Measurements from ENCODE around the gene PPP2R2D.
"Not testable (repeated sequence)": the region's sequence is repeated elsewhere in the genome, so short reads cannot be mapped to it uniquely, and the experiment has no call there.

PPP2R2D gene

DNA sequence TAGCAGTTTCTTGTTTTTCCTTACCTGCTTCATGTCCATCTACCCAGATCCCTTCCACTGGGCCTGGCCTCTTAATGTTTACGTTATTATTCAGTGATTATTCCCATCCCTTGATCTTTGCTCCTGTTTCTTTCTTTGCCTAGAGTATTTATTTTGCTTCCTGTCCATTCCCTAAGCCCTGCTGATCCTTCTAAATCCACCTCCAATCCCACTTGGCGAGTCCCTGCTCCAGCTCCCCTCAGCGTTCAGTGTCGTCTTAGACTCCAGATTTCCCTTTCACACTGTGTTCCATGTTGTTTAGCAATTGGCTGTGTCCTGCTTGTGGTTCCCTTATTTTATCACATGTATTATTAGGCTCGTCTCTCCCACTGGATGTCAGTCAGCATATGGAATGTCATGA is 7.3 kb downstream of the PPP2R2D start:
- no peak for DNase-seq (ENCODE audit: low read depth in 2 of 2)

GRCh38 chr10:131909014-131909808 is 8.4 kb downstream of the PPP2R2D start:
- no peak for DNase-seq (ENCODE audit: low read depth in 2 of 2)

- no peak for DNase-seq (ENCODE audit: low read depth in 2 of 2)
These were observed 9.1 kb downstream of the PPP2R2D start for GRCh38 chr10:131909929-131910328.

- DNase-seq (ENCODE audit: low read depth in 2 of 2) = no peak
These were observed 10.0 kb downstream of the PPP2R2D start for GRCh38 chr10:131910663-131911314.

DNA sequence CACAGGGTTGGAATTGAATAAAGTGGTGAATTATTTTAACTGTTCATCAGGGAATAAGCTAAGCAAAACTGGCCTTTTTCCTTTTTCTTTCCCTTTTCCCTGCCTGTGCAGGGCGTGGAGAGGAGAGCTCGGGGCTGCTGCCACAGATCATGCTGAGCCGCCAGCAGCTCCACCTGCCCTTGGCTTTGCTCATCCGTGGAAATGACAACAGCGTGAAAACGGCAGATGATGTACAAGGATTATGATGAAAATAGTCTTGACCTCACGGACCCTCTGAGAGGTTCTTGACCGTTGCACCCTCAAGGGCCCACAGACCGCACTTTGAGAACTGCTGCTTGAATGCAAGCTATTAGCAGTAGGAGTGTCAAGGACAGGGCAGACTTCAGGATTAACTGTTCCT is 10.6 kb downstream of the PPP2R2D start:
- no peak for DNase-seq (ENCODE audit: low read depth in 2 of 2)

DNA sequence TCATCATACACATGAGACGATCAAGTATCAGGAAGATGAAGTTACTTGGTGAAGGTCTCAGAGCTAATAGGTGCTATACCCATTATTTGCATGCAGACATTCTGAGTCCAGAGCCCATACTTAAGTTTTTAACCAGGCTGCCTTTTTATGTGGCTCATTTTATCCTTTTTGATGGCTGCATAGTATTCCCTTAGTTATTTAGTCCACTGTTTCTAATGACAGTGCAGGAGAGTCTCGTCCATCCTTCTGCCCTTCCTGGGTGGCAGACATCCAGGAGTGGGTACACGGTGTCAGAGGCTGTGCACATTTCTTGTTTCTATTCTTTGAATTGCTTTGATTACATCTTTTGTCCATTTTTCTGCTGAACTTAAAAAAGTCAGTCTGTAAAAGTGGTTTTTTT is 11.8 kb downstream of the PPP2R2D start:
- no peak for DNase-seq (ENCODE audit: low read depth in 2 of 2)

DNA sequence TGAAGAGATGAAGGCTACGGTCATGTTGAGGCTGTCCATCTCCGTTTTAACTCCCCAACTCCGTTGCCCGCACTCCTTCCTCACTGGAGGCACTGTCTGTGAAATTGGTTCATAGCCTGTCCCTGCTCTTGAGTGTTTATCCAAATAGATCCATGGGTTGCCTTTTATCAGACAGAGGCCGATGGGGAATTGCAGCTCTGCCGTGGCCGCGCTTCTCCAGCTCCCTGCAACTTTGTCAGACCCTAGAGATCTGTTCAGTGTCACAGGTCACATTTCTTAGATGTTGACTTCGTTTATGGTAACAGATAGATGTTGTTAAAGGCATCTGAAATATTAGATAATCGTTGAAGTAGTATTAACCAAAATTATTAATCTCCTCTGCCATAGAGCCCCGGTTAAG is 14.7 kb downstream of the PPP2R2D start:
- DNase-seq (ENCODE audit: low read depth in 2 of 2) = no peak

DNA sequence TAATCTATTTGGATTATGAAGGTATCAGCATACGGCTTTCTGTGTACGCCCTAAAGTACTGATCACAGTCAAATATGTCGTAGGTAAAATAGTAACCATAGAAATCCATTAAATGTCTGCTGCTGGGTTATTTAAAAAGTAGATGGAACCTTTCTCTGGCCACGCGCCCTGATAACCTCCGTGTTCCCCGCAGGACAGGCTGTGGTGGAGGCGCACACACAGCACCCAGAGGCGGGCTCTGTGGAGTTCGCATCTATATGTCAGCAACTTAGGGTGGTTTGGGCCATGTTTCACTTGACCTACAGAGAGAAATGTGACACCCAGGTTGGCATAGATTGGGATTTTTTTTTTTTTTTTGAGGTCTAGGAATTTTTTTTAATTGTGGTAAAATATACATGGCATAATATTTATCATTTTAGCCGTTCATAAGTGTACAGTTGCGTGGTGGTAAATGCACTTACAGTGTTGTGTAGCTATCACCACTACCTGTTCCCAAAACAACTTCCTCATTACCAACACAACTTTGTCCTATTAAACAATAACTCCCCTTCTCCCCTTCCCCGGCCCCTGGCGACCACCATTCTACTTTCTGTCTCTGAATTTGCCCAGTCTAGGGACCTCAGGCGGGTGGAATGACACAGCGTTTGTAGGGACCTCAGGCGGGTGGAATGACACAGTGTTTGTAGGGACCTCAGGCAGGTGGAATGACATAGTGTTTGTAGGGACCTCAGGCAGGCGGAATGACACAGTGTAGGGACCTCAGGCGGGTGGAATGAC is 15.4 kb downstream of the PPP2R2D start:
- no peak for DNase-seq (ENCODE audit: low read depth in 2 of 2)

DNA sequence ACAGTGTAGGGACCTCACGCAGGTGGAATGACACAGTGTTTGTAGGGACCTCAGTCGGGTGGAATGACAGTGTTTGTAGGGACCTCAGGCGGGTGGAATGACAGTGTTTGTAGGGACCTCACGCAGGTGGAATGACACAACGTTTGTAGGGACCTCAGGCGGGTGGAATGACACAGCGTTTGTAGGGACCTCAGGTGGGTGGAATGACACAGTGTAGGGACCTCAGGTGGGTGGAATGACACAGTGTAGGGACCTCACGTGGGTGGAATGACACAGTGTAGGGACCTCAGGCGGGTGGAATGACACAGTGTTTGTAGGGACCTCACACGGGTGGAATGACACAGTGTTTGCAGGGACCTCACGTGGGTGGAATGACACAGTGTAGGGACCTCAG is 16.0 kb downstream of the PPP2R2D start:
- not testable (repeated sequence) for DNase-seq (ENCODE audit: low read depth in 2 of 2)

GRCh38 chr10:131917496-131917895 is 16.7 kb downstream of the PPP2R2D start:
- DNase-seq (ENCODE audit: low read depth in 2 of 2) = peak in 1 of 2 donors; percentile 35

DNA sequence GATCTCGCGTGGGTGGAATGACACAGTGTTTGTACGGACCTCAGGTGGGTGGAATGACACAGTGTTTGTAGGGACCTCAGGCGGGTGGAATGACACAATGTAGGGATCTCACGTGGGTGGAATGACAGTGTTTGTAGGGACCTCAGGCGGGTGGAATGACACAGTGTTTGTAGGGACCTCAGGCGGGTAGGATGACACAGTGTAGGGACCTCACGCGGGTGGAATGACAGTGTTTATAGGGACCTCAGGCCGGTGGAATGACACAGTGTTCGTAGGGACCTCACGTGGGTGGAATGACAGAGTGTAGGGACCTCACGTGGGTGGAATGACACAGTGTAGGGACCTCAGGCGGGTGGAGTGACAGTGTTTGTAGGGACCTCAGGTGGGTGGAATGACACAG is 18.7 kb downstream of the PPP2R2D start:
- not testable (repeated sequence) for DNase-seq (ENCODE audit: low read depth in 2 of 2)

- peak in 1 of 2 donors; percentile 33 for DNase-seq (ENCODE audit: low read depth in 2 of 2)
These were observed 19.3 kb downstream of the PPP2R2D start for GRCh38 chr10:131920151-131920550.

GRCh38 chr10:131920693-131921092 is 19.9 kb downstream of the PPP2R2D start:
- DNase-seq (ENCODE audit: low read depth in 2 of 2) = no peak

DNA sequence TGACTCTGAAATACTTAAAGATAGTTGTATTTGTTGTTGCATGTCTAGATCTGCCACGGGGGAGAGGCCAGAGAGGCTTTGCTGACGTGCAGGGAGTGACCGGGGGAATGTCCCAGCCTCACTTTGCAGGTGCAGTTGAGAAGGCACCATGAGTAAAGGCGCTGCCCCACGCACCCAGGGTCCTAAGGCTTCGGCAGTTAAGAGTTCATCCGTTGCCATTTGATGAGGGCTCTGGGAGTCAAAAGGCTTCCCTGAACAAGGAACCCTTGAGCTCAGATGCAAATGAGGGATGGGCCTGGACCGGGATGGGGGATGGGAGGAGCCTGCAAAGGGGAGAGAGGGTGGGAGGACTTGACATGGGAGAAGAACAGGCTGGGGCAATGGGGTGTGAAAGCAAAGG is 20.4 kb downstream of the PPP2R2D start:
- DNase-seq (ENCODE audit: low read depth in 2 of 2) = no peak

GRCh38 chr10:131923038-131923756 is 22.4 kb downstream of the PPP2R2D start:
- no peak for DNase-seq (ENCODE audit: low read depth in 2 of 2)

DNA sequence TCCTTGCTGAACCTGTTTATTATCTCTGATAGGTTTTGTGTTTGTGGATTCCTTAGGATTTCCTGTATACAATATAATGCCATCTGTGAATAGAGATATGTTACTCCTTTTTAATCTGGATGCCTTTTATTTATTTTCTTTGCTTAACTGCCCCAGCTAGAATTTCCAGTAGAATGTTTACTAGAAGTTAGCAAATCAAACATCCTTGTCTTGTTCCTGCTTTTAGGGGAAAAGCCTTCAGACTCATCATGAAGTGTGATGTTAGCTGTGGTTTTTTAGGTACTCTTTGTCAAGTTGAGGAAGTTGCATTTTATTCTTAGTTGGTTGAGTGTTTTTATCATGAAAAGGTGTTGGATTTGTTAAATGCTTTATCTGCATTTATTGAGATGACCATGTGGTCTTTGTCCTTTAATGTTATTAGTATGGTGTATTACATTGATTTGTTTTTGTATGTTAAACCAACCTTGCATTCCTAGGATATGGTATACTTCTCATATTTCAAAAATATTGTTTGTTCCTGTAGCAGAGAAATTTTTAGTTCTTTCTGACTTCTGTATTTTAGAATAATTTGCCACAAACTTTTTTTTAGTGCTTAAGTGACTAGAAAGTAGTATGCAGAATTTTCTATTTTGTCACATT is 24.3 kb downstream of the PPP2R2D start:
- no peak for DNase-seq (ENCODE audit: low read depth in 2 of 2)

DNA sequence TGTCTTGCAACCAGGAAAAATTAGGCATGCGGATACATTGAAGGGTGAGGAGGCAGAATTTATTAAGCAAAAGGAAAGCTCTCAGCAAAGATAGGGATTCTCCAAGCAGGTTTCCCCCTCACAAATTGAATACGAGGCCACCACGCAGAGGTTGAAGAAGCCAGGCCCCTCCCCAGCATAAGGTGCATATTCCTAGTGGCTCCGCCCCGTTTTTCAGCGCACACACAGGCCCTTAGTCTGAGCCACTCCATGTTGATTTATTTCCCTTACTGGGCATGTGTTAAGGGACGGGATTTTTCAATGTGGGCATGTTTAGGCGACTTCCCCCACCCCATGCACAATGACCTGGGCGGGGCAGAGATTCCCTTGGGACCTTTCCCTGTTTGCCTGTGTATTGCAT is 24.9 kb downstream of the PPP2R2D start:
- DNase-seq (ENCODE audit: low read depth in 2 of 2) = no peak

GRCh38 chr10:131926253-131926652 is 25.4 kb downstream of the PPP2R2D start:
- DNase-seq (ENCODE audit: low read depth in 2 of 2) = no peak

DNA sequence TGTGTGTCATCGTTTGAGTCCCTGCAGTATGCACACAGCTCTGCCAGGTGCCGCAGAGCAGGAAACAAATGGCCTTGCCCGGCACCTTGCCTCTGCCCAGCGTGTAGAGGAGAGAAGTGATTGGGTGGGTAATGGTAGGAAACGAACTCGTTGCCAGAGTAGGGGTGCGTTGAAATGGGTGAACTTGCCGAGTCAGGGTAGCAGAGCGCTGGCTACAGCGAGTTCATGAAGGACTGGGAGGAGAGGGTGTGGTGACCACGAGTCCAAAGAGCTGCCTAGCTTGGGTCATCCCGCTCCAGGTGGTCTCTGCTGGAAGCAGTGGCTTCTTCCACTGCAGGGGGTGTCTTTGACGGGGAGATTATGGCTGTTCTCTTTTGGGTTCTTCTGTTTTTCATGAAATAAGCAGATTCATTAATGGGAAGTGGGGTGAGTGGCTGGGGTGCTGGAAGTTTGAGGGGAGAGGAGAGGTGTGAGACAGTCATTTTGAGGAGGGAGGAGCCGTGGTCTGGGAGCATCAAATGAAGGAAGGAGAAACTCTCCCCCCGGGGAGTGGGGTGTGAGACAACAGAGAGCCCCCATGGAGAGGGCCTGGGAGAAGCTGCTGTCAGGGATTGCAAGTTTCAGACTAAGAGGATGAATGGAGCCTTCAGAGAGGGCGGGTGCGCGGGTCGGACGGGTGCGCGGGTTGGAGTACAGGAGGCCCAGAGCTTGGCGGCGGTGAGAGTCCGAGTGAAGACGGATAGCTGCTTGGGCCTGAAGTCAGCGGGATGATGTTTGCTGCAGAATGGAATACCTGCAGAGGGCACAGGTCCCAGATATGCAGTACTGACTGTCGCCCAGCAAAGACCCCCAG is 26.2 kb downstream of the PPP2R2D start:
- DNase-seq (ENCODE audit: low read depth in 2 of 2) = no peak
